ENCODE measurements around the gene RAB27A.
"Not testable (repeated sequence)": the region's sequence is repeated elsewhere in the genome, so short reads cannot be mapped to it uniquely, and the experiment has no call there.

Gene RAB27A

DNA sequence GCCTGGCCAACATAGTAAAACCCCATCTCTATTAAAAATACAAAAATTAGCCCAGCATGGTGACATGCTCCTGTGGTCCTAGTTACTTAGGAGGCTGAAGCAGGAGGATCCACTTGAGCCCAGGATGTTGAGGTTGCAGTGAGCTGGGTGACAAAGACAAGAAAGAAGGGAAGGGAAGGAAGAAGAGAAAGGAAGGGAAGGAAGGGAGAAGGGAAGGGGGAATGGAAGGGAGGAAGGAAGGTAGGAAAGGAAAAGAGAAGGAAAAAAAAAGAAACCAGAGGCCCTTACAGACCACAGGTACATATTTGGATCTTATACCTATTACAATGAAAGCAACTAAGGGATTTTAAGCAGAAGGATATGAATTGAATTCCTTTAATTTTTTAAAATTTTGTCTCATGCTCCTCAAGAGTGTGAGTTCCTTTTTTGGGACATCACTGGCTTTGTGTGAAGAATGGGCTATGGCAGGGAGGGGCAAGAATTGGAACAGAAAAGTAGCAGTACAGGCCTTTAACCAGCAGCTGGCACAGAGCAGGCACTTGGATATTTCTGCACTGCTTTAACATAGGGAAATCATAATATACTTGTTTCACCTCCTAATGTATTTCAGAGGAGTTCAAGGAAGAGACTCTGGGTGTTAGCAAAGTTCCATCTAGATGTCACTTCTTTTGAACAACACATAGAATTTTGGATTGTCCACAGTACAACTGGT lies 7.9 kb downstream of the RAB27A start:
- no peak for DNase-seq (ENCODE audit: low spot score)

DNA sequence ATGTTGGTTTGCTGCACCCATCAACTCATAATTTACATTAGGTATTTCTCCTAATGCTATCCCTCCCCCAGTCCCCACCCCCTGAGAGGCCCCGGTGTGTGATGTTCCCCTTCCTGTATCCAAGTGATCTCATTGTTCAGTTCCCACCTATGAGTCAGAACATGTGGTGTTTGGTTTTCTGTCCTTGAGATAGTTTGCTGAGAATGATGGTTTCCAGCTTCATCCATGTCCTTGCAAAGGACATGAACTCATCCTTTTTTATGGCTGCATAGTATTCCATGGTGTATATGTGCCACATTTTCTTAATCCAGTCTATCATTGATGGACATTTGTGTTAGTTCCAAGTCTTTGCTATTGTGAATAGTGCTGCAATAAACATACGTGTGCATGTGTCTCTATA lies 9.0 kb downstream of the RAB27A start:
- DNase-seq (ENCODE audit: low spot score) = not testable (repeated sequence)

DNA sequence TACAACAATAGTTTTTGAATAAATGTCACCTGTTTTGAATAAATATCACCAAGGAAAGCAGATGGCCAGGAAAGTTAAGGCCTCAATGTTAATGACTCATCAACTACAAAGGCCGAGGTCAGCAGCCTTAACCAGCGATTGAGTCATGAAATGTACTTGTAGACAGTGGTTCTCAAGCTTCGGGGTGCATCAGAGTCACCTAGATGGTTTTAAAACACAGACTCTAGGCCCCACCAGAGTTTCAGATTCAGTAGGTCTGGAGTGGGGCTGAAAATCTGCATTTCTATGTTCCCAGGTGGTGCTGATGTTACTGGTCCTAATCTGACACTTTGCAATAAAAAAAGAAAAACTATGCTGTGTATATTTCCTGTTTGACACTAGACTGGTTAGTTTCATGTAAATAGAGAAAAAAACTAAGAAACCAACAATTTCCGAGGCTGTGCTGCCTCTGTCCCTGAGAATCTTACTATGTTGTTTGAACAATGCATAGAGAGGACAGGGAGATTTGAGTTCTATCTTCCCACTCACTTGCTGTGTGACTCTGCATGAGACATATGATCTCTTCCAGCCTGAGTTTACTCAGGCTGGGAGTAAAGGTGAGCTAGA lies 9.8 kb downstream of the RAB27A start:
- DNase-seq (ENCODE audit: low spot score) = peak; percentile 70

GRCh38 chr15:55279100-55279745 lies 10.4 kb downstream of the RAB27A start:
- DNase-seq (ENCODE audit: low spot score) = no peak

DNA sequence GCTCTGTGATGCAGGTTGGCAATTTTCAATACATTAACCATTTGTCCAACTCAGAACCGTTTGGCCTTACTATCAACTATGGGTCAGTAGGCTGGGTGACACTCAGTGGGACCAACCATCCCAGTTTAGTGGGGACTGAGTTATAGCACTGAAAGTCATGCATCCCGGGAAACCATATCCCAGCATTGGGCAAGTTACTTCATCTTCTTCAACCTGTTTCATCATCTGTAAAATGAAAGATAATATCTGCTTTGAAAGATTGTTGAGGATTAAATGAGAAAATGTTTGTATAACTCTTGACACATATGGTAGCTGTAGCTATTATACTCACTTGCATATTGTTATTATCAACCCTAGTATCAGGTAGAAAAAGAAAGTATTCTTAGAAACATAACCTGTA lies 11.9 kb downstream of the RAB27A start:
- no peak for DNase-seq (ENCODE audit: low spot score)

GRCh38 chr15:55277116-55277564 lies 12.5 kb downstream of the RAB27A start:
- DNase-seq (ENCODE audit: low spot score) = no peak

GRCh38 chr15:55276324-55276723 lies 13.3 kb downstream of the RAB27A start:
- no peak for DNase-seq (ENCODE audit: low spot score)

- DNase-seq (ENCODE audit: low spot score) = no peak
Observed at GRCh38 chr15:55270291-55270690, 19.3 kb downstream of the RAB27A start.

DNA sequence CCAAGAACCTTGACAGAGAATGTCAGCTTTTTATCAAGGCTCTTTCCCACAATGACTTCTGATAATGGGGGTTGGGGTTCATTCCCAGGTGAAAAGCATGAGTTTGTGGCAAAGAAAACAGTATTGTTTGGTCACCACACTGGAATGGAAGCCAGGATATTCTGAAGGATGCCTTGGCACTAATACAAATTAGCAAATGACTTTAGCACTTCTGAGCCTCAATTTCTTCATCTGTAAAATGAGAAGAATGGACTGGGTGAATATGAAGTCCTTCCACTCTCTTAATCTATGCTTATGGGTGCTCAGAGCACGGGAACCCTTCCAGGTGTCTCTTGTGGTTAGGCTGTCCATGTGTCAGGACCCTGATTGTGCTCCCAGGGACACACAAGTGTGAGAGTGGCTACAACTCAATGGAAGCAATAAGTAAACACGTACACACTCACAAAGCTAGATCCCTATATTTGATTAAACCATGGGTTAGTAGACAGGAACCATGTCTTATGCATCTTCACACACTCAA lies 21.4 kb downstream of the RAB27A start:
- no peak for DNase-seq (ENCODE audit: low spot score)

- DNase-seq (ENCODE audit: low spot score) = no peak
Observed at GRCh38 chr15:55267401-55268175, 22.0 kb downstream of the RAB27A start.

- DNase-seq (ENCODE audit: low spot score) = no peak
Observed at GRCh38 chr15:55266547-55266946, 23.1 kb downstream of the RAB27A start.

GRCh38 chr15:55260562-55261131 lies 29.0 kb downstream of the RAB27A start:
- DNase-seq (ENCODE audit: low spot score) = no peak

GRCh38 chr15:55257938-55258337 lies 31.7 kb downstream of the RAB27A start:
- DNase-seq (ENCODE audit: low spot score) = no peak

- DNase-seq (ENCODE audit: low spot score) = no peak
Observed at GRCh38 chr15:55257012-55257670, 32.5 kb downstream of the RAB27A start.

GRCh38 chr15:55256281-55257011 lies 33.2 kb downstream of the RAB27A start:
- no peak for DNase-seq (ENCODE audit: low spot score)

- no peak for DNase-seq (ENCODE audit: low spot score)
Observed at GRCh38 chr15:55255714-55256113, 33.9 kb downstream of the RAB27A start.

- no peak for DNase-seq (ENCODE audit: low spot score)
Observed at GRCh38 chr15:55254916-55255679, 34.5 kb downstream of the RAB27A start.

GRCh38 chr15:55253580-55253979 lies 36.0 kb downstream of the RAB27A start:
- peak; percentile 31 for DNase-seq (ENCODE audit: low spot score)

GRCh38 chr15:55252201-55252600 lies 37.4 kb downstream of the RAB27A start:
- not testable (repeated sequence) for DNase-seq (ENCODE audit: low spot score)

GRCh38 chr15:55250941-55251340 lies 38.7 kb downstream of the RAB27A start:
- DNase-seq (ENCODE audit: low spot score) = no peak
